K562 (cell line): ENCODE data around the gene FXYD4. TPM values are rescaled to one million over a fixed set of nuclear protein-coding genes. Genes with fewer than 3 reads are reported as not detected.
A peak's percentile ranks its signal among the peaks of the same experiment; 100 is the strongest.

Experiments
- ATF6 ChIP-seq: sonication (generic); formaldehyde crosslinking; IDR thresholded peaks from 2 replicates; pipeline ENCODE4 v1.4.0; 2020; ENCODE audit warnings: mild to moderate bottlenecking, missing genetic modification reagents
- EP300 ChIP-seq: IDR thresholded peaks from 2 replicates; pipeline ENCODE4 v1.6.1; 2012; ENCODE audit warnings: low read length, improper control_type of control experiment
- FUS ChIP-seq: fragments of 200-400 bp; formaldehyde crosslinking; optimal IDR thresholded peaks from 2 replicates; pipeline ENCODE3; 2017; ENCODE audit warnings: low read depth, low read length
- GMEB1 ChIP-seq: fragments of 250-450 bp; sonication (Bioruptor Pico); IDR thresholded peaks from 2 replicates; pipeline ENCODE4 v1.4.0; 2020; ENCODE audit warnings: mild to moderate bottlenecking
- HMG20A ChIP-seq: fragments of 450-650 bp; formaldehyde crosslinking; conservative IDR thresholded peaks from 2 replicates; pipeline ENCODE4 v1.4.0; 2020; ENCODE audit warnings: mild to moderate bottlenecking, mixed read lengths
- HNRNPK ChIP-seq: fragments of 200-400 bp; formaldehyde crosslinking; IDR thresholded peaks from one replicate; pipeline ENCODE4 v1.6.1; 2018; ENCODE audit warnings: mild to moderate bottlenecking, low read depth, low read length; ENCODE audit not compliant: poor library complexity, severe bottlenecking
- NFE2 ChIP-seq: IDR thresholded peaks from 2 replicates; pipeline ENCODE4 v1.6.1; 2014; ENCODE audit warnings: antibody characterized with exemption, low read depth
- POLR2A ChIP-seq: fragments of 450-650 bp; conservative IDR thresholded peaks from 2 replicates; pipeline ENCODE4 v1.6.1; 2016
- TEAD2 ChIP-seq: fragments of 450-650 bp; IDR thresholded peaks from 2 replicates; pipeline ENCODE4 v1.6.1; 2016; ENCODE audit warnings: missing genetic modification characterization, control low read depth, missing compliant biosample characterization
- TEAD4 ChIP-seq, 2 experiments: sonication (generic) in 1 of 2; formaldehyde crosslinking in 1 of 2; IDR thresholded peaks; 2 replicates each; pipeline versions ENCODE4 v1.6.1 to v1.8.0; 2012 to 2022; ENCODE audit warnings: borderline replicate concordance in 1 of 2, inconsistent platforms in 1 of 2, low read length in 1 of 2, mild to moderate bottlenecking in 1 of 2, missing genetic modification reagents in 1 of 2
- TFE3 ChIP-seq: fragments of 450-650 bp; formaldehyde crosslinking; IDR thresholded peaks from 2 replicates; pipeline ENCODE4 v1.4.0; 2020; ENCODE audit warnings: mild to moderate bottlenecking, mixed read lengths
- U2AF1 ChIP-seq: fragments of 200-400 bp; formaldehyde crosslinking; optimal IDR thresholded peaks from 2 replicates; pipeline ENCODE3; 2017; ENCODE audit warnings: mild to moderate bottlenecking, low read depth, low read length, moderate library complexity
- ZNF143 ChIP-seq: sonication (generic); formaldehyde crosslinking; IDR thresholded peaks from 2 replicates; pipeline ENCODE4 v1.9.0; 2022; ENCODE audit warnings: mild to moderate bottlenecking, missing genetic modification reagents
- ZNF551 ChIP-seq: fragments of 250-450 bp; sonication (Bioruptor Pico); IDR thresholded peaks from 2 replicates; pipeline ENCODE4 v1.5.0; 2021; ENCODE audit warnings: mild to moderate bottlenecking, moderate library complexity
- ZZZ3 ChIP-seq: fragments of 450-650 bp; IDR thresholded peaks from 2 replicates; pipeline ENCODE4 v1.6.1; 2016; ENCODE audit warnings: antibody characterized with exemption, mild to moderate bottlenecking, moderate library complexity
- polyA plus RNA-seq, 8 experiments: library from polyadenylated mRNA; depleted of rRNA in 4 of 8; stranded (reverse) in 5 of 8; unstranded in 3 of 8; fragments of >200 nt; fragmentation: Nextera tagmentation in 2 of 8; fragmentation: Illumina TruSeq in 1 of 8; extraction: Ambion mirVana in 2 of 8; extraction: Trizol in 1 of 8; gene quantifications; 2 replicates each; pipeline versions ENCODE4 v1.2.1 to v1.2.3, GENCODE V29; 2011 to 2014; ENCODE audit warnings: inconsistent platforms in 1 of 8, missing spikeins in 1 of 8
- total RNA-seq, 7 experiments: library from RNA; depleted of rRNA in 6 of 7; stranded (reverse); fragments of >200 nt in 6 of 7; fragmentation: Illumina TruSeq in 2 of 7; extraction: Trizol in 2 of 7; gene quantifications; 2 replicates each; pipeline versions ENCODE4 v1.2.1 to v1.2.3, GENCODE V29; 2011 to 2021; ENCODE audit warnings: low replicate concordance in 1 of 7
- TF ChIP-seq, protein P1 (sequence below): sonication (generic); formaldehyde crosslinking; IDR thresholded peaks from 2 replicates; pipeline ENCODE4 v1.8.0; 2022; ENCODE audit warnings: missing genetic modification reagents, mild to moderate bottlenecking, borderline replicate concordance
- TF ChIP-seq, protein P2 (sequence below): sonication (generic); formaldehyde crosslinking; IDR thresholded peaks from 2 replicates; pipeline ENCODE4 v1.8.0; 2022; ENCODE audit warnings: mild to moderate bottlenecking, missing genetic modification reagents
- TF ChIP-seq, protein P3 (sequence below): fragments of 450-650 bp; IDR thresholded peaks from 2 replicates; pipeline ENCODE4 v1.6.1; 2016; ENCODE audit warnings: borderline replicate concordance

The FXYD4 gene
- total and polyA plus RNA-seq, 9 of the 15 experiments (the other 6 are each of a cell fraction or from before 2014, with no cell fraction given), result not detected

DNA sequence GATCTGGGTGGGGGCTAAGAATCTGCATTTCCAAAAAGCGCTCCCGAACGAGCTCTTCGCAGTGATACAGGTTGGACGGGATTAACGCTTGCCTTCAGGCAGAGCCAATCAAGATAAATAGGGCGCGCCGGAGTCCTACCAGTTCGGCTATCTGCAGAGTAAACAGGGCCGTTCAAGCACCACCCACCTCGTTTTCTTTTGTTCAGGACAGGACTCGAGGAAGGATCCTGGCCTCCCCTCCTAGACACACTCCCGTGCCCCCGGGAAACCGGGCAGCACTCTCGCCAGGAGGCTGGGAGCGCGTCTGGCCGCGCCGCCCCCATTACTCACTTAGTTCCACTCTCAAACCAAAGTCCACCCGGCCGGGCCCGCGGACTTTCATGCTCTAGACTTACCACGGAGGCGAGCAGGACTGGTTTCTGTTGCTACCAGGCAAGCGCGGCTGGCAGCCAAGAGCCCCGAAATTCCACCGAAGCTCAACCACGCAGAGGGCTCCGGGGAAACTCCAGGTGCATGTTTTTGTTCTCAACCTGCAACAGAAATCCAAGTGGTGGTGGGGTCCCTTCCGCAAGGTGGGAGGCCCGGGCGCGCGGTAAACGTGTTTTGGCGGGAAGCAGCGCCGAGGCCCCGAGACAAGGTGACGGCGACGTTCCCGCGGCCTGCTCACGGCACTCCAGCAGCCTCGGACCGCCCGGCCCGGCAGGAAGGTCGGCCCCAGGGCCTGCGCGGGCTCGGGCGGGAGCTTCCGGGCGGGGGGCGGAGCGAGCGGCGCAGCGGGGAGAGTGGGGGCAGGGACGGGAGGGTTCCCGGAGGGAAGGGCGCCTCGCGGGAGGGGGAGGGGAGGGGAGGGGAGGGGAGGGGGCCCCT lies 24.9 kb downstream of the FXYD4 start (continued):
- TF ChIP-seq, protein P1, sequence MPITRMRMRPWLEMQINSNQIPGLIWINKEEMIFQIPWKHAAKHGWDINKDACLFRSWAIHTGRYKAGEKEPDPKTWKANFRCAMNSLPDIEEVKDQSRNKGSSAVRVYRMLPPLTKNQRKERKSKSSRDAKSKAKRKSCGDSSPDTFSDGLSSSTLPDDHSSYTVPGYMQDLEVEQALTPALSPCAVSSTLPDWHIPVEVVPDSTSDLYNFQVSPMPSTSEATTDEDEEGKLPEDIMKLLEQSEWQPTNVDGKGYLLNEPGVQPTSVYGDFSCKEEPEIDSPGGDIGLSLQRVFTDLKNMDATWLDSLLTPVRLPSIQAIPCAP (CRISPR knock-in tag), result peak; percentile 55; the same call in 1 of the 2 replicates
- TF ChIP-seq TEAD2 (tag) (no peak), ZNF143 (CRISPR knock-in tag) (peak; percentile 45; the same call in 1 of the 2 replicates), U2AF1 (no peak), GMEB1 (CRISPR knock-in tag) (no peak; the same call in 1 of the 2 replicates), POLR2A (peak; percentile 82), TFE3 (no peak), TEAD4 (IDR thresholded peaks at IDR 0.05; ENCODE audit: low read length) (no peak; the same call in 1 of the 2 replicates), TEAD4 (CRISPR knock-in tag; IDR thresholded peaks at IDR 0.05; ENCODE audit: borderline replicate concordance) (peak; percentile 63; the same call in 1 of the 2 replicates), HMG20A (CRISPR knock-in tag) (no peak), NFE2 (no peak), ATF6 (CRISPR knock-in tag) (0 out of 2 replicates have a peak, but pooled peaks have one; percentile 83), ZZZ3 (peak; percentile 64; the same call in 1 of the 2 replicates), HNRNPK (no peak), ZNF551 (CRISPR knock-in tag) (no peak), EP300 (no peak), FUS (peak; percentile 46)
- TF ChIP-seq, protein P2, sequence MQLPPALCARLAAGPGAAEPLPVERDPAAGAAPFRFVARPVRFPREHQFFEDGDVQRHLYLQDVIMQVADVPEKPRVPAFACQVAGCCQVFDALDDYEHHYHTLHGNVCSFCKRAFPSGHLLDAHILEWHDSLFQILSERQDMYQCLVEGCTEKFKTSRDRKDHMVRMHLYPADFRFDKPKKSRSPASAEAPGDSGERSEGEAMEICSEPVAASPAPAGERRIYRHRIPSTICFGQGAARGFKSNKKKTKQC (CRISPR knock-in tag), result peak; percentile 83
- TF ChIP-seq, protein P3, sequence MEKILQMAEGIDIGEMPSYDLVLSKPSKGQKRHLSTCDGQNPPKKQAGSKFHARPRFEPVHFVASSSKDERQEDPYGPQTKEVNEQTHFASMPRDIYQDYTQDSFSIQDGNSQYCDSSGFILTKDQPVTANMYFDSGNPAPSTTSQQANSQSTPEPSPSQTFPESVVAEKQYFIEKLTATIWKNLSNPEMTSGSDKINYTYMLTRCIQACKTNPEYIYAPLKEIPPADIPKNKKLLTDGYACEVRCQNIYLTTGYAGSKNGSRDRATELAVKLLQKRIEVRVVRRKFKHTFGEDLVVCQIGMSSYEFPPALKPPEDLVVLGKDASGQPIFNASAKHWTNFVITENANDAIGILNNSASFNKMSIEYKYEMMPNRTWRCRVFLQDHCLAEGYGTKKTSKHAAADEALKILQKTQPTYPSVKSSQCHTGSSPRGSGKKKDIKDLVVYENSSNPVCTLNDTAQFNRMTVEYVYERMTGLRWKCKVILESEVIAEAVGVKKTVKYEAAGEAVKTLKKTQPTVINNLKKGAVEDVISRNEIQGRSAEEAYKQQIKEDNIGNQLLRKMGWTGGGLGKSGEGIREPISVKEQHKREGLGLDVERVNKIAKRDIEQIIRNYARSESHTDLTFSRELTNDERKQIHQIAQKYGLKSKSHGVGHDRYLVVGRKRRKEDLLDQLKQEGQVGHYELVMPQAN, result peak; percentile 71
